Umbilical cord (tissue), 2 donors: ENCODE data around the gene SRRD. TPM values are rescaled to one million over a fixed set of nuclear protein-coding genes. Genes with fewer than 3 reads are reported as not detected.
"Not testable (repeated sequence)": the region's sequence is repeated elsewhere in the genome, so short reads cannot be mapped to it uniquely, and the experiment has no call there.

Source experiments
- DNase-seq: peaks from one replicate; pipeline ENCODE4 v3.0.0-alpha.2; 2015; ENCODE audit warnings: low spot score
- total RNA-seq: library from RNA; depleted of rRNA; stranded (reverse); fragments of >200 nt; gene quantifications from one replicate; pipeline ENCODE4 v1.2.3, GENCODE V29; 2014; ENCODE audit warnings: low replicate concordance; ENCODE audit not compliant: insufficient read depth

The SRRD gene
- total RNA-seq, 1 donor from 2014 or later = 3.6 TPM

DNA sequence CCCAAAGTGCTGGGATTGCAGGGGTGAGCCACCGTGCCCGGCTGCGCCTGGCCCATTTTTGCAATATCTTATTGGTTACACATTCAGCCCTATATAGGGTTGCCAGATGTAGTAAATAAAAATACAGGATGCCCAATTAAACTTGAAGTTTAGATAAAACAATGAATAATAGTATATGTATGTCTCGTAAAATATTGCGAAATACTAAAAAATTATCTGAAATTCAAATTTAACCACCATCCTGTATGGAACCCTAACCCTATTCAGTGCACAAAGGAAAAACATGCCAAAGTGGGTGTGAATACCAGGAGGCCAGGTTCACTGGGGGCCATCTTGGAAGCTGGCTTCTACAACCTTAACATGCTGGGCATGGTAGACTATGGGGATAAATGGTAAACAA lies 33.8 kb downstream of the SRRD start:
- no peak for DNase-seq

DNA sequence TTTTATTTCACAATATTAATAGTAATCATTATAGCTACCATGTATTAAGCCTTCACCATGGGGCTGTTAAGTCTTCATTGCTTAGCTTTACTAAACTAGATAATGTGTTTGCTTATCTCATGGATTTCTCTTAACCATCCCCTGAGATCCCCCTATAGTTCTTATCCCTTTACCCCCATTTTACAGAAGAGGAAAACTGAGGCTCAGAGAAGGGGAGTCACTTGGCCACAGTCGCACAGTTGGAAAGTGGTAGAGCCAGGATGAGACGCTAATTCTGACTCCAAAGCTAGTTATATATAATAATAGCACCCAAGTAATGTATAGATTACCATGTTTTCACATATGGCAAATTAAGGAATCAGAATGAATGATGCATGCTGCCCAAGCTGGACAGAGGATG lies 38.3 kb downstream of the SRRD start:
- no peak for DNase-seq

DNA sequence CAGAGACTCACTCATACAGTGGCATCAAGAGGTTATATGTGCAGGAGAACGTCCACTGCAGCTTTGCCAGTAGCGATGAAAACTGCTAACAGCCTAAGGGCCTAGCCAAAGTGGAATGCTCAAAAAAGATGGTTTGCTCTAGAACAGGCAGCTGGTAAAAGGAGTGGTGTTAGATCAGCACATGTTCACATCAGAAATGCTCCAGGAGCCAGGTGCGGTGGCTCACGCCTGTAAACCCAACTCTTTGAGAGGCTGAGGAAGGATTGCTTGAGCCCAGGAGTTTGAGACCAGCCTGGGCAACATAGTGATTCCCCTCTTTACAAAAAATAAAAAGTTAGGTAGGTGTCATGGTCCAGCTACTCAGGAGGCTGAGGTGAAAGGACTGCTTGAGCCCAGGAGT lies 38.9 kb downstream of the SRRD start:
- DNase-seq = no peak

DNA sequence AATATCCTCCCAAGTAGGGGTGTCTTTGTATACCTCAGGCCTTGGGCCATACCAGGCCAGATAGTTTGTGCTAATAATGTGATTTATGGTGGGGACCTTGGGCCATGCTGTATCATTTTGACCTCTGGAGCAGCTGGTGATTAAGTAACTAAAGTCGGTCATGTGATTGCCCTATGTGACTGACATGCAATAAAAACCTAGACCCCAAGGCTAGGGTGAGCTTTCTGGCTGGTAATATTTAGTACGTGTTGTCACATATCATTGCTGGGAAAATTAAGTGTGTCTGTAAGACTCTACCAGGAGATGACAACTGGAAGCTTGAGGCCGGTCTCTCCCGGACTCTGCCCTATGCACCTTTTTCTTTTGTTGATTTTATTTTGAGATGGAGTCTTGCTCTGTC lies 41.2 kb downstream of the SRRD start:
- DNase-seq = no peak

DNA sequence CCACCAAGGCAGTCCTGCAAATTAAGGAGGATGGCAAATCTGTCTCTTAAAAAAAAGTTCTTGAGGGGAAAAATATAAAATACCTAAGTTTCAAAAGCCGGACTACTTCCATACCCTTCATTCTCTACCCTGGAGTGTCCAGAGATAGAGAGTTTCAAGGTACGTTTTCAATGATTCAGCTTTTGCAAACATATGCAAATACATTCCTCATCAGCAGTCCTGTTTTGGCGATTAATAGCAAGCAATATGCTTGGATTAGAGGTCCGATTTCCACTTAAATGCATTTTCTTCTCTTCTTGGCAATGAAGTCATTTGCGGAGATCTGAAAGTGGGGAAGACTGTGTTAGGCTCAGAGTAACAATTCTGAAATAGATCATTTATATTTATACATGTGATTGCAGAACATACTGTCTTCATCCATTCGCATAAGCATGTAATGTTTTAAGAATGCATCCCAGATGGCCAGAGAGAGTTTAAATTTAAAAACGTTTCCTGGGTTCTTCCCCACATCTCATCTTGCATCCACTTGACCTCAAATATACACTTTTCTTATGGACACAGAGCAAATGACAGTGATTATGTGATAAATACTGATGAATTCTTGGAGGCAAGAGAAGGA lies 42.4 kb downstream of the SRRD start:
- DNase-seq = no peak

DNA sequence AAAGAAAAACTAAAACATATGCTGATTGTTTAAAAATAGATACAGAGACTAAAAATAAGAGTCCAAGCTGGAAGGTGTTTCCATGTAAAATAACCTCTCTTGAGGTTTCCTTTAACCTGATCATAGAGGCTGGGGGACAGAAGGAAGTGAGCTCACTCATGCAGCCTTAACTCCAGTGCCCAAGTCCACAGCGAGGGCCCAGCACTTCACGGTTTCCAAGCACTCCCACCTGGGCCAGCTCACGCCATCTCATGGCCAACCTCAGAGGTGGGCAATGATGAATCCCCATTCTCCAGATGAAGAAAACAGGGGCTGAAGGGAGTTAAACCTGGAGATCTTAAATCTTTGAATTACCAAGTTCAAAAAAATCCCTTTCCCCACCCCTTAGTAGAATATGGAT lies 43.5 kb downstream of the SRRD start:
- no peak for DNase-seq

DNA sequence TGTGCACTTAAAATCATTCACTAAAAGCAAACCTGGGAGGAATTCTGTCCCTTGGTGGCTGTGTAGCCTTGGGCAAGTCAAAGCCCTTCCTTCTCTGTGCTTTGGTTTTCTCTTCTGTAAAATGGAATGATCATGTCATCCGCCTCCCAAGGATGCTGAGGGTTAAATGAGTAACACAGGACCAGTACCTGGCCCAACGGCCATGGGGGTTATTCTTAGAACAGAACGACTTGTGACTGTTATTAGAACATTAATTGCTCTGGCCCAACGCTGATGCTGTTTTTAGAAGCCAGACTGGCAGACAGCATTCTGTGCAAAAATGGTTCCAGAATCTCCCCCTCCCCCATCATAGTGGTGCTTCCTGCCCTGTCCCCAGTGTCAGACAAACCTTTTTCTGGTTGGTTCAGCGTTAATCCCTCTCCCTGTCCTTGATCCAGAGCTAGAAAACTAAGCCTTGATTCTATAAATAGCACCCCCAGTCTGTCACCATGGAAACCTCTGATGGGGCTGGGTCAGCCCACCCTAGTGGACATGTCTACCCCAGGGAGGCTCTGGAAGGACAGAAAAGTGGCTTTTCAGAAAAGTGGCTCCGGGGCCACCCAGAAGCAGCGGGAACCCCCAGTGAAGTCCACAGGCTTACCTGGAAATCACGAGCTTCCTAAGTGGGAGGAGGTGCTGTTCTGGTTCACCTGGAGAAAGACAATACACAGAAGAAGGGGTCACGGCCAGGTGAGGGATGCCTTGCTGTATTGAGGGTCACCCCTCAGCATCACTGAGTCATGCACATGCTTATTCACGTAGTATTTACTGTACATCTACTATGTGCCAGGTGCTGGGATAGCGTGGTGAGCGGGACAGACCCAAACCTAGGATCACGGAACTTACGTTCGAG lies 44.1 kb downstream of the SRRD start:
- peak; percentile 35 for DNase-seq

DNA sequence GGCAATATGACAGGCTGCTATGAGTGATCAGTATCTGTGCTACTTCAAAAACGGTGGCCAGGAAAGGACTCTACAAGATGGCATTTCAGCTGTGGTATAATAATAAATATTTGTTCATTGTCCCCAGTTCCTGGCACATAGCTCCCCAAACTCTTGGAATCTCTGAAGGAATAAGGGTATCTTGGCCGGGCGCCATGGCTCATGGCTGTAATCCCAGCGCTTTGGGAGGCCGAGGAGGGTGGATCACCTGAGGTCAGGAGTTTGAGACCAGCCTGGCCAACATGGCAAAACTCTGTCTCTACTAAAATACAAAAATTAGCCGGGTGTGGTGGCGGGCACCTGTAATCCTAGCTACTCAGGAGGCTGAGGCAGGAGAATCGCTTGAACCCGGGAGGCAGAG lies 44.8 kb downstream of the SRRD start:
- not testable (repeated sequence) for DNase-seq

DNA sequence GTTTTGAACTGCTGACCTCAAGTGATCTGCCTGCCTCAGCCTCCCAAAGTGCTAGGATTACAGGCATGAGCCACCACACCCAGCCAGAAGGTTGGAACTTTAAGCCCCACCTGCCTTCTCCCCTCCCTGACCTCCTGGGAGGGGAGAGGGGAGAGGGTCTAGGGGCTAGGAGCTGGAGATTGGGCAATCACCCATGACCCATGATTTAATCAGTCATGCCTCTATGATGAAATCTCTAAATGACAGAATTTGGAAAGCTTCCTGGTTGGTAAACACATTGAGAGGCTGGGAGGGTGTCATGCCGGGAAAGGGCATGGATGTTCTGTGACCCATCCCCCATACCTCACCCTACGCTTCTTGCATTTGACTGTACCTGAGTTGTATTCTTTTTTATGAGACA lies 45.7 kb downstream of the SRRD start:
- no peak for DNase-seq

DNA sequence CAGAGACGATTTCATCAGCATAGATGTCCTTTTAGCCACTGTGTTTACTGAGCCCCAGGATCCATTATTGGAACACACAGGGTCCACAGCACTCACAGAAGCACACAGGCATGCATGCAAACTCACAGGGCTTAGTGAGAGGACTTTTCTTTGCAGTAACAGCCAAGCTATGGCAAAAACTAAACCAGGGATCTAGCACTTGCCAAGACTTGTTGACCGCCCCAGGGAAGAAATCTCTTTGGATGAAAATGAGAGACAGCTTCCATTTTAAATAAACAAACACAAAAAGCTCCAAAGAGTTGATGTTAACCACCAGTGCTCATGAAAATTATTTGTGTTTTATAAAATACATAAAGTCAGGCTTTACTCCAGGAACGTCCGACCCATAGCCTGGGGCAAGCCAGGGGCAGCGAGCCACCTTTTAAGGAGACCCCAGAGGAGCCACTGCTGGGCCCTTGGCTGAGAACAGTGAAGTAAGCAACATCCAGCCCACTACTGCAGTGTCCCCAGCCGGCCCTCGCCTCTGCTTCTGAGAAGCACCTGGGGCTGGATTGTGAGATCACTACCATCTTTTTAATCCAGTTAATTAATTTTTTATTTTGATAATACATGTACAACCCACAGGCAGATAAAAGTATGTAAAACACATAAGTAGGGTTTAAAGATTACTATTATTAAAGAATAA lies 50.6 kb downstream of the SRRD start:
- peak; percentile 52 for DNase-seq

DNA sequence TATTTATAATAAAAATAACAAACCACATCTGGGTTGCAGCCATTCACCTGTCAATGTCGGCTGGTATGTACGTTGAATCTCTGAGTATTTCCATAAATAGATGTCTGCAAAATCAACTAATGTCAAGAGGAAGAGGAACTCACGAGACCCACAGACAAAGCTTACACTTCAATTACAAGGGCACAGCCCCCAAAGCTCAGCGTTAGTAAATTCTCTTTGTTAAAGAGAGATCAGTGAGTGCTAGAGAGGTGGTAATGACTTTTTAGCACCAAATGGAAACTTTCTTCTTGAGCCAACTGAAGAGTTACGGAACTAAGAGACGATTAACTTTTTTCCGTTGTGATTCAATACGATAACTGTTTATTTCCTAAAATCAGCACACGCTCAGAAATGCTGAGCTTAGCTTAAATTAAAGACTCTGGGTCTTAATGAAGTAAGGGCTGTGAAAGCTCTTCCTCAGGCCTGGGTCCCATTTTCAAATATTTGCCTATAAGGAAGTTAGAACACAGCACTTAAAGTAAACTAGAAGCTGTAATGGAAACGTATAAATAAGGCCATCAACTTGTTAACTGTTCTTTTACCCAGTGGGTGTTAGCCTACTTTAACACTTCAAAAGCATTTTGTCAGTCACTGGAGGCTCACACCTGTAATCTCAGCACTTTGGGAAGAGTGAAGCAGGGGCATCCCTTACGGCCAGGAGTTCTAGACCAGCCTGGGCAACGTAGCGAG lies 51.4 kb downstream of the SRRD start:
- no peak for DNase-seq

DNA sequence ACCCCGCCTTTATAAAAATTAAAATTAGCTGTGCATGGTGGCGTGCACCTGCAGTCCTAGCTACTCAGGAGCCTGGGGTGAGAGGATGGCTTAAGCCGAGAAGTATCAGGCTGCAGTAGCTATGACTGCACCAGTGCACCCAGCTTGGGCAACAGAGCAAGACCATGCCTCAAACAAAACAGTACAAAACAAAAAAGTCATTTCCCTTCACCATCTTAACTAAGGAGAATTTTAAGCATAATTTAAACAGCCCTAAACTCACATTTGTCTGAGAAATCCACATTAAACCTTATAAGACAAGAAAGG lies 51.9 kb downstream of the SRRD start:
- DNase-seq = no peak

DNA sequence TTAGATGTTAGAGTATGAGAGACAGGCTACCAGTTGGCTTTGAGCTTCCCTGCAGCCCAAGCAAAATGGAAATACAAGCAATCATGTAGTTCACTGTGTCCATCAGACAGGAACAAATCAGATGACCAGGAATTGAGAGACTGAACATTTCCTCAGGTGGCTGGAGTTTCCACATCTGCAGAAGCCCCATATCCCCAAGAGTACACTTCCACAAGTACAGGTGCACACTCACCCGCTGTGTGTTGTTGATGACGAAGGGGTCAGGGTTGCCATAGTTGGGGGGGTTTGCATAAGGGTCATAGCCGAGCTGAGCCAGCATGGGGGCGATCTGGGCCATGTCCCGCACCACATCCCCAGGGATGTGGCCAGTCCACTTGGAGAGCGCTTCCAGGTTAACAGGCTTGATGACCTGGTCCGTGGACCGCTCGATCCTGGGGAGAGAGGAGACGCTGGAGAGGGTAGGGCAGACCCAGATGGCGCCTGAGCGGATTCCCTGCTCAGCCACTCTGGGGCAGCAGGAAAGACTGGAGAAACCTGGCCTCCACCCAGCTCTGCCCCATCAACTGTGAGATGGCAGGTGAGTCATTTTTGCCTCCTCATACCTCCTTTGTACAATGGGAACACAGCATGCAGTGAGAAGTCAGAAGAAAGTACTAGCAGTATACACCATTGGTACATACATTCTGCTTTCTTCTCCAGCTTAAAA lies 52.5 kb downstream of the SRRD start:
- no peak for DNase-seq

DNA sequence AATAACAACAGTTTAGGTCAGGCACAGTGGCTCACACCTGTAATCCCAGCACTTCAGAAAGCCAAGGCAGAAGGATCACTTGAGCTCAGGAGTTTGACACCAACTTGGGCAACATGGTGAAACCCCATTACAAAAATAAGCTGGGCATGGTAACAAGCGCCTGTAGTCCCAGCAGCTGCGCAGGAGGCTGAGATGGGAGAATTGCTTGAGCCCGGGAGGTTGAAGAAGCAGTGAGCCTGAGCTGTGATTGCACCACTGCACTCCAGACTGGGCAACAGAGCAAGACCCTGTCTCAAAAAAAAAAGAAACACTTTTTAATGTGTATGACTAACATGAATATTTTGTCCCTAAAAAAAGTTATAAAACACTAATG lies 53.1 kb downstream of the SRRD start:
- no peak for DNase-seq

DNA sequence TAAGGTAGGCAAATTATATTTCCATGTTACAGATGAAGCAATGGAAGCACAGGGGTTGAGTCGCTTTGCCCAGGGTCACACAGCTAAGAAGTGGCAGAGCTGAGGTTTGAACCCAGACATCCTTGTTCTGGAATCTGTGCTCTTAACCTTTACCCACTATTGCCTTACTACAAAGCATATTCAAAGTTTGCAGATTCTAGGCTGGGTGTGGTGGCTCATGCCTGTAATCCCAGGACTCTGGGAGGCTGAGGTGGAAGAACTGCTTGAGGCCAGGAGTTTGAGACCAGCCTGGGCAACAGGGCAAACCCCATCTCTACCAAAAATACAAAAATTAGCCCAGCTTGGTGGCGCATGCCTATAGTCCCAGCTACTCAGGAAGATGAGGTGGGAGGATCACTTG lies 56.4 kb downstream of the SRRD start:
- DNase-seq = no peak

DNA sequence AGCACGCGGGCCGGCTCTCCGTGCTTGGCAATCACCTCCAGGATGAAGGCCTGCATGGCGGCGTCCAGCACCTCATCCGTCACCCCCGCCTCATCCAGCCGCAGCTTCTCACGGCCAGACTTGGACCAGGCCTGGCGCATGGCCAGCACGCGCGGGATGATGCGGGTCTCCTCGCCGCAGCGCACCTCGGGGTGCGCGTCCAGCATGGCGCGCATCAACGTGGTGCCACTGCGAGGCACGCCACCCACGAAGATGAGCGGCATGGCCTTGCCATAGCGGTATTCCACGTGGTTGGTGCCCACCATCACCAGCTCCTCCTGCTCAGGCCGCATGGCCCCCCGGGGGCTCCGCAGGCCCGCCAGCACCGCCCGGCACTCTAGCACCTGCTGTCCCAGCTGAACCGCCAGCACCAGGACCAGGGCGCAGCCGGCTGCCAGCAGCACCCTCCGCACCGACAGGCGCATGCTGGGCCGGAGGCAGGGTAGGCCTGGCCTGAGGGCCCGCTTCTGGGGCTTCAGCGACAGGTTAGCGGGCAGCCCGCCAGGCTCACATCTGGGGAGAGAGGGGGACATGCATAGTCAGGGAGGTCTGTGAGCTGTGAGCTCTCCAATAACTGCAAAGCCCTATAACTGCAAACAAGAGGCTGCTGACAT lies 57.6 kb downstream of the SRRD start:
- no peak for DNase-seq

DNA sequence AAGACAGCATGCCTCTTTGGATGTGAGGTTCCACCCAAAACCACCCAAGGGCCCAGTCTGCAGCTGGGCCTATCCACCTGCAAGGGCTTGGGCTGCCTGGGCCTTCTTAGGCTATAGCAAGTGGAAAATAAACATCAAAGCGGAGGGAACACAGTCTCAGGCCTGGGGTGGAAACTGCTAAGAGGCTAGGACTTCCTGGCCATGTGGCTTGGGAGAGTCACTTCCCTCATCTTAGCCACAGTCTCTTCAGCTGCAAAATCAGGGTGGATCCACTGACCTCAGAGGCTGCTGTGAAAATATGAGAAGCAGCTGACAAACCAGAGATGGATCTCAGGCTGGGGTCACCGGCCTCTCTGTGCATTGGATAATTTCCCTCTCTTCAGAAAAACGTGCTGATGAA lies 59.2 kb downstream of the SRRD start:
- DNase-seq = peak; percentile 13
